LHCN-M2 (cell line): ENCODE measurements around the gene GIT1. TPM values are rescaled to one million over a fixed set of nuclear protein-coding genes. Genes with fewer than 3 reads are reported as not detected.
A peak's percentile ranks its signal among the peaks of the same experiment; 100 is the strongest.

Experiments used
- DNase-seq: peaks from one replicate; pipeline ENCODE4 v3.0.0-alpha.2; 2012; ENCODE audit warnings: low read depth
- total RNA-seq: library from RNA; depleted of rRNA; stranded (reverse); fragments of >200 nt; gene quantifications from 2 replicates; pipeline ENCODE4 v1.2.3, GENCODE V29; 2014; rRNA removed

The GIT1 gene
- total RNA-seq, 1 experiment from 2014 or later = 36.0 TPM

- peak; percentile 1 for DNase-seq
Measured at GRCh38 chr17:29526322-29526721, 63.1 kb downstream of the GIT1 start.

GRCh38 chr17:29524692-29525091, 64.8 kb downstream of the GIT1 start:
- peak; percentile 12 for DNase-seq

Other genes starting within 250 kb of the GIT1 start
- 37.9 and 42.5 TPM in 2 replicates for gene TAOK1, start 199.3 kb downstream of the GIT1 start, total RNA-seq
- gene ABHD15, start 22.6 kb downstream of the GIT1 start, total RNA-seq = 8.4 and 8.5 TPM in 2 replicates
- 61.2 and 67.8 TPM in 2 replicates for gene TP53I13, start 20.9 kb downstream of the GIT1 start, total RNA-seq
- 7.8 and 16.2 TPM in 2 replicates for gene ANKRD13B, start 3.5 kb upstream of the GIT1 start, total RNA-seq
- gene CORO6, start 33.3 kb upstream of the GIT1 start, total RNA-seq = 22.1 and 41.6 TPM in 2 replicates